HepG2 (cell line): ENCODE results near the gene OGFOD3. TPM values are rescaled to one million over a fixed set of nuclear protein-coding genes. Genes with fewer than 3 reads are reported as not detected.
A peak's percentile ranks its signal among the peaks of the same experiment; 100 is the strongest.

Source experiments
- CC2D1A ChIP-seq: sonication (generic); formaldehyde crosslinking; IDR thresholded peaks from 2 replicates; pipeline ENCODE4 v1.8.1; 2023; ENCODE audit warnings: mild to moderate bottlenecking, missing genetic modification reagents
- DNMT1 ChIP-seq: sonication (generic); formaldehyde crosslinking; IDR thresholded peaks from 2 replicates; pipeline ENCODE4 v1.5.1; 2020; ENCODE audit warnings: mild to moderate bottlenecking, missing genetic modification reagents
- FOXA1 ChIP-seq, 2 experiments: fragments of 450-650 bp in 1 of 2; sonication (generic) in 1 of 2; formaldehyde crosslinking in 1 of 2; IDR thresholded peaks; 2 replicates each; pipeline versions ENCODE4 v1.4.0 to v1.6.1; 2016 to 2020; ENCODE audit warnings: missing genetic modification reagents in 1 of 2
- FOXK2 ChIP-seq: fragments of 450-650 bp; IDR thresholded peaks from 2 replicates; pipeline ENCODE4 v1.6.1; 2016
- GZF1 ChIP-seq: sonication (generic); formaldehyde crosslinking; IDR thresholded peaks from 2 replicates; pipeline ENCODE4 v1.5.1; 2020; ENCODE audit warnings: mild to moderate bottlenecking, missing genetic modification reagents
- MED13 ChIP-seq: sonication (generic); formaldehyde crosslinking; IDR thresholded peaks from 2 replicates; pipeline ENCODE4 v1.5.0; 2020; ENCODE audit warnings: missing genetic modification reagents
- MXD4 ChIP-seq: IDR thresholded peaks from 2 replicates; pipeline ENCODE4 v1.6.1; 2016; ENCODE audit warnings: mild to moderate bottlenecking, missing biosample characterization, missing genetic modification reagents
- NCOA1 ChIP-seq: sonication (generic); formaldehyde crosslinking; IDR thresholded peaks from 2 replicates; pipeline ENCODE4 v1.9.0; 2021; ENCODE audit warnings: missing genetic modification reagents
- PHF21A ChIP-seq: sonication (generic); formaldehyde crosslinking; IDR thresholded peaks from 2 replicates; pipeline ENCODE4 v1.5.0; 2020; ENCODE audit warnings: mild to moderate bottlenecking, missing genetic modification reagents
- PPARG ChIP-seq: conservative IDR thresholded peaks from 2 replicates; pipeline ENCODE4 v1.6.1; 2016; ENCODE audit warnings: missing biosample characterization, missing genetic modification reagents
- RFXANK ChIP-seq: IDR thresholded peaks from 2 replicates; pipeline ENCODE4 v1.6.1; 2016
- SIX4 ChIP-seq: sonication (generic); formaldehyde crosslinking; IDR thresholded peaks from 2 replicates; pipeline ENCODE4 v1.4.0; 2020; ENCODE audit warnings: missing genetic modification reagents
- SNAPC2 ChIP-seq: sonication (generic); formaldehyde crosslinking; IDR thresholded peaks from 2 replicates; pipeline ENCODE4 v1.8.1; 2022; ENCODE audit warnings: mild to moderate bottlenecking, missing genetic modification reagents
- ZNF234 ChIP-seq: sonication (generic); formaldehyde crosslinking; conservative IDR thresholded peaks from 2 replicates; pipeline ENCODE4 v1.5.1; 2020; ENCODE audit warnings: mild to moderate bottlenecking, missing genetic modification reagents
- ZNF343 ChIP-seq: sonication (generic); formaldehyde crosslinking; IDR thresholded peaks from 2 replicates; pipeline ENCODE4 v1.4.0; 2020; ENCODE audit warnings: mild to moderate bottlenecking, missing genetic modification reagents
- ZNF75D ChIP-seq: sonication (generic); formaldehyde crosslinking; IDR thresholded peaks from 2 replicates; pipeline ENCODE4 v1.8.1; 2023; ENCODE audit warnings: missing genetic modification reagents, mild to moderate bottlenecking, borderline replicate concordance
- ZNF788 ChIP-seq: sonication (generic); formaldehyde crosslinking; IDR thresholded peaks from 2 replicates; pipeline ENCODE4 v1.5.0; 2020; ENCODE audit warnings: mild to moderate bottlenecking, missing genetic modification reagents, borderline replicate concordance
- polyA plus RNA-seq, 8 experiments: library from polyadenylated mRNA; depleted of rRNA in 3 of 8; stranded (reverse) in 7 of 8; unstranded in 1 of 8; fragments of >200 nt; fragmentation: Illumina TruSeq in 4 of 8; extraction: Trizol in 4 of 8; gene quantifications; 2 replicates each; pipeline versions ENCODE4 v1.2.1 to v1.2.3, GENCODE V29; 2011 to 2016; ENCODE audit warnings: low read depth in 4 of 8, missing spikeins in 1 of 8, mixed read lengths in 1 of 8; ENCODE audit not compliant: insufficient read depth in 1 of 8
- total RNA-seq, 5 experiments: library from RNA; depleted of rRNA; stranded (reverse); fragments of >200 nt; fragmentation: Illumina TruSeq; extraction: Trizol; gene quantifications; 2 replicates each; pipeline ENCODE4 v1.2.3, GENCODE V29; 2016; ENCODE audit warnings: low read depth in 1 of 5
- TF ChIP-seq, protein P1 (sequence below): sonication (generic); formaldehyde crosslinking; IDR thresholded peaks from 2 replicates; pipeline ENCODE4 v1.5.1; 2020; ENCODE audit warnings: missing genetic modification reagents, mild to moderate bottlenecking, borderline replicate concordance
- TF ChIP-seq, protein P2 (sequence below): fragments of 450-650 bp; IDR thresholded peaks from 2 replicates; pipeline ENCODE4 v1.6.1; 2017; ENCODE audit warnings: mild to moderate bottlenecking
- TF ChIP-seq, protein P3 (sequence below): sonication (generic); formaldehyde crosslinking; IDR thresholded peaks from 2 replicates; pipeline ENCODE4 v1.8.0; 2022; ENCODE audit warnings: mild to moderate bottlenecking, missing genetic modification reagents, borderline replicate concordance
- TF ChIP-seq, protein P4 (sequence below): conservative IDR thresholded peaks from 2 replicates; pipeline ENCODE4 v1.6.1; 2018; ENCODE audit warnings: missing genetic modification reagents
- TF ChIP-seq, protein P5 (sequence below): sonication (generic); formaldehyde crosslinking; IDR thresholded peaks from 2 replicates; pipeline ENCODE4 v1.5.1; 2020; ENCODE audit warnings: mild to moderate bottlenecking, missing genetic modification reagents, moderate library complexity

The OGFOD3 gene
- total and polyA plus RNA-seq, 2 of the 13 experiments (the other 11 are each of a cell fraction or from before 2014, with no cell fraction given) = 40.0 to 42.1 TPM

- TF ChIP-seq, protein P1, sequence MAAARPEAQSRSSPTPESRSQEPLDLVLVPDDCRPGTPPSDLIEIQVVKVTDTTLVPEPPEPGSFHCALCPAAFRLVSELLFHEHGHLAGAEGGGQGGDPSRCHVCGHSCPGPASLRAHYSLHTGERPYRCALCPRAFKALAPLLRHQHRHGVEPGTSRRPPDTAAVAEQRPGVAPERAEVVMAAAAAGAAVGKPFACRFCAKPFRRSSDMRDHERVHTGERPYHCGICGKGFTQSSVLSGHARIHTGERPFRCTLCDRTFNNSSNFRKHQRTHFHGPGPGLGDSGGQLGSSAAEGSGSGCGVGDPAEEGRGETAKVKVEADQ (CRISPR knock-in tag) = peak; percentile 74; the same call in 1 of the 2 replicates
- TF ChIP-seq, protein P2, sequence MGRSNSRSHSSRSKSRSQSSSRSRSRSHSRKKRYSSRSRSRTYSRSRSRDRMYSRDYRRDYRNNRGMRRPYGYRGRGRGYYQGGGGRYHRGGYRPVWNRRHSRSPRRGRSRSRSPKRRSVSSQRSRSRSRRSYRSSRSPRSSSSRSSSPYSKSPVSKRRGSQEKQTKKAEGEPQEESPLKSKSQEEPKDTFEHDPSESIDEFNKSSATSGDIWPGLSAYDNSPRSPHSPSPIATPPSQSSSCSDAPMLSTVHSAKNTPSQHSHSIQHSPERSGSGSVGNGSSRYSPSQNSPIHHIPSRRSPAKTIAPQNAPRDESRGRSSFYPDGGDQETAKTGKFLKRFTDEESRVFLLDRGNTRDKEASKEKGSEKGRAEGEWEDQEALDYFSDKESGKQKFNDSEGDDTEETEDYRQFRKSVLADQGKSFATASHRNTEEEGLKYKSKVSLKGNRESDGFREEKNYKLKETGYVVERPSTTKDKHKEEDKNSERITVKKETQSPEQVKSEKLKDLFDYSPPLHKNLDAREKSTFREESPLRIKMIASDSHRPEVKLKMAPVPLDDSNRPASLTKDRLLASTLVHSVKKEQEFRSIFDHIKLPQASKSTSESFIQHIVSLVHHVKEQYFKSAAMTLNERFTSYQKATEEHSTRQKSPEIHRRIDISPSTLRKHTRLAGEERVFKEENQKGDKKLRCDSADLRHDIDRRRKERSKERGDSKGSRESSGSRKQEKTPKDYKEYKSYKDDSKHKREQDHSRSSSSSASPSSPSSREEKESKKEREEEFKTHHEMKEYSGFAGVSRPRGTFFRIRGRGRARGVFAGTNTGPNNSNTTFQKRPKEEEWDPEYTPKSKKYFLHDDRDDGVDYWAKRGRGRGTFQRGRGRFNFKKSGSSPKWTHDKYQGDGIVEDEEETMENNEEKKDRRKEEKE = no peak
- peak; percentile 83 for TF ChIP-seq FOXK2
- TF ChIP-seq ZNF788 (CRISPR knock-in tag) = peak; percentile 94; the same call in 1 of the 2 replicates
- TF ChIP-seq, protein P3, sequence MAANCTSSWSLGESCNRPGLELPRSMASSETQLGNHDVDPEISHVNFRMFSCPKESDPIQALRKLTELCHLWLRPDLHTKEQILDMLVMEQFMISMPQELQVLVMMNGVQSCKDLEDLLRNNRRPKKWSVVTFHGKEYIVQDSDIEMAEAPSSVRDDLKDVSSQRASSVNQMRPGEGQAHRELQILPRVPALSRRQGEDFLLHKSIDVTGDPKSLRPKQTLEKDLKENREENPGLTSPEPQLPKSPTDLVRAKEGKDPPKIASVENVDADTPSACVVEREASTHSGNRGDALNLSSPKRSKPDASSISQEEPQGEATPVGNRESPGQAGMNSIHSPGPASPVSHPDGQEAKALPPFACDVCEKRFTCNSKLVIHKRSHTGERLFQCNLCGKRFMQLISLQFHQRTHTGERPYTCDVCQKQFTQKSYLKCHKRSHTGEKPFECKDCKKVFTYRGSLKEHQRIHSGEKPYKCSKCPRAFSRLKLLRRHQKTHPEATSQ (CRISPR knock-in tag) = peak; percentile 28; the same call in 1 of the 2 replicates
- TF ChIP-seq SIX4 = peak; percentile 32; the same call in 1 of the 2 replicates
- TF ChIP-seq GZF1 (CRISPR knock-in tag) = no peak
- no peak; the same call in 1 of the 2 replicates for TF ChIP-seq SNAPC2 (CRISPR knock-in tag)
- TF ChIP-seq DNMT1 = peak; percentile 31
- TF ChIP-seq ZNF234 = peak; percentile 71; the same call in 1 of the 2 replicates
- no peak for TF ChIP-seq ZNF75D (CRISPR knock-in tag)
- TF ChIP-seq, protein P4, sequence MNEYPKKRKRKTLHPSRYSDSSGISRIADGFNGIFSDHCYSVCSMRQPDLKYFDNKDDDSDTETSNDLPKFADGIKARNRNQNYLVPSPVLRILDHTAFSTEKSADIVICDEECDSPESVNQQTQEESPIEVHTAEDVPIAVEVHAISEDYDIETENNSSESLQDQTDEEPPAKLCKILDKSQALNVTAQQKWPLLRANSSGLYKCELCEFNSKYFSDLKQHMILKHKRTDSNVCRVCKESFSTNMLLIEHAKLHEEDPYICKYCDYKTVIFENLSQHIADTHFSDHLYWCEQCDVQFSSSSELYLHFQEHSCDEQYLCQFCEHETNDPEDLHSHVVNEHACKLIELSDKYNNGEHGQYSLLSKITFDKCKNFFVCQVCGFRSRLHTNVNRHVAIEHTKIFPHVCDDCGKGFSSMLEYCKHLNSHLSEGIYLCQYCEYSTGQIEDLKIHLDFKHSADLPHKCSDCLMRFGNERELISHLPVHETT (CRISPR knock-in tag) = peak; percentile 98
- peak; percentile 89 for TF ChIP-seq PHF21A (CRISPR knock-in tag)
- TF ChIP-seq, protein P5, sequence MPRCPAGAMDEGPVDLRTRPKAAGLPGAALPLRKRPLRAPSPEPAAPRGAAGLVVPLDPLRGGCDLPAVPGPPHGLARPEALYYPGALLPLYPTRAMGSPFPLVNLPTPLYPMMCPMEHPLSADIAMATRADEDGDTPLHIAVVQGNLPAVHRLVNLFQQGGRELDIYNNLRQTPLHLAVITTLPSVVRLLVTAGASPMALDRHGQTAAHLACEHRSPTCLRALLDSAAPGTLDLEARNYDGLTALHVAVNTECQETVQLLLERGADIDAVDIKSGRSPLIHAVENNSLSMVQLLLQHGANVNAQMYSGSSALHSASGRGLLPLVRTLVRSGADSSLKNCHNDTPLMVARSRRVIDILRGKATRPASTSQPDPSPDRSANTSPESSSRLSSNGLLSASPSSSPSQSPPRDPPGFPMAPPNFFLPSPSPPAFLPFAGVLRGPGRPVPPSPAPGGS (CRISPR knock-in tag) = peak; percentile 69; the same call in 1 of the 2 replicates
- no peak for TF ChIP-seq CC2D1A (CRISPR knock-in tag)
- no peak for TF ChIP-seq FOXA1 (IDR thresholded peaks at IDR 0.05)
- no peak for TF ChIP-seq FOXA1 (CRISPR knock-in tag; IDR thresholded peaks at IDR 0.05)
- peak; percentile 99 for TF ChIP-seq ZNF343 (CRISPR knock-in tag)
- peak; percentile 88 for TF ChIP-seq RFXANK
- peak; percentile 92 for TF ChIP-seq MXD4 (CRISPR knock-in tag)
- 0 out of 2 replicates have a peak, but pooled peaks have one; percentile 15 for TF ChIP-seq PPARG (CRISPR knock-in tag)
- peak; percentile 71; the same call in 1 of the 2 replicates for TF ChIP-seq MED13 (CRISPR knock-in tag)
- peak; percentile 92; the same call in 1 of the 2 replicates for TF ChIP-seq NCOA1 (CRISPR knock-in tag)
Observed at GRCh38 chr17:82458179-82458884, 39.9 kb upstream of the OGFOD3 start, which contains the start of gene NARF (continued).
